GM18519 (cell line): Measurements from ENCODE around the gene NDUFS2.

Experiments used
- ATAC-seq: cut with Tn5 transposase; IDR thresholded peaks from one replicate; pipeline ENCODE4 v1.9.1; 2021; ENCODE audit warnings: mild to moderate bottlenecking, moderate library complexity; ENCODE audit not compliant: unreplicated experiment, low FRiP score

The NDUFS2 gene

GRCh38 chr1:161171696-161172095 is 30.5 kb upstream of the NDUFS2 start:
- no peak for ATAC-seq

DNA sequence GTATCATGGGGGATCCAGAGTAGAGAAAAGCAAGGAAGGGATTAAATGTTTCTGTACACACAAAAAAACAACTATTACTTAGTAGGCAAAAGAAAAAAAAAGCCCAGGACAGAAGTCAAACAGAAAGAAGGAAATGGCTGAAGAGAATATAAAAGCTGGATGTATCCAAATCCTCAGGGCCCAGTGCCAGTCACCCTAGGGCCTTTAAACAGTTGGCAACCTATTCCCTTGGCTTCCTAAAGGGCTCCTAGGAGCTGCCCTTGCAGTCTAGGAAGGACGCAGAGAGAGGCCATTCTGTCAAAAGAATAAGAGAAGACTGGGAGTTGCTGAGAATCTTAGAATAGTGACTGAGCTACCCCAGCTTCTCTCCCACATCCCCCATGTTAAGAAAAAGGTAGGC is 29.8 kb upstream of the NDUFS2 start:
- ATAC-seq, result no peak

GRCh38 chr1:161172776-161173376 is 29.3 kb upstream of the NDUFS2 start:
- ATAC-seq, result no peak

- ATAC-seq, result no peak
Measured at GRCh38 chr1:161173711-161174110, 28.5 kb upstream of the NDUFS2 start.

- no peak for ATAC-seq
Measured at GRCh38 chr1:161174911-161175310, 27.3 kb upstream of the NDUFS2 start.

- no peak for ATAC-seq
Measured at GRCh38 chr1:161175771-161176453, 26.3 kb upstream of the NDUFS2 start.

GRCh38 chr1:161176468-161177111 is 25.6 kb upstream of the NDUFS2 start:
- ATAC-seq, result no peak

DNA sequence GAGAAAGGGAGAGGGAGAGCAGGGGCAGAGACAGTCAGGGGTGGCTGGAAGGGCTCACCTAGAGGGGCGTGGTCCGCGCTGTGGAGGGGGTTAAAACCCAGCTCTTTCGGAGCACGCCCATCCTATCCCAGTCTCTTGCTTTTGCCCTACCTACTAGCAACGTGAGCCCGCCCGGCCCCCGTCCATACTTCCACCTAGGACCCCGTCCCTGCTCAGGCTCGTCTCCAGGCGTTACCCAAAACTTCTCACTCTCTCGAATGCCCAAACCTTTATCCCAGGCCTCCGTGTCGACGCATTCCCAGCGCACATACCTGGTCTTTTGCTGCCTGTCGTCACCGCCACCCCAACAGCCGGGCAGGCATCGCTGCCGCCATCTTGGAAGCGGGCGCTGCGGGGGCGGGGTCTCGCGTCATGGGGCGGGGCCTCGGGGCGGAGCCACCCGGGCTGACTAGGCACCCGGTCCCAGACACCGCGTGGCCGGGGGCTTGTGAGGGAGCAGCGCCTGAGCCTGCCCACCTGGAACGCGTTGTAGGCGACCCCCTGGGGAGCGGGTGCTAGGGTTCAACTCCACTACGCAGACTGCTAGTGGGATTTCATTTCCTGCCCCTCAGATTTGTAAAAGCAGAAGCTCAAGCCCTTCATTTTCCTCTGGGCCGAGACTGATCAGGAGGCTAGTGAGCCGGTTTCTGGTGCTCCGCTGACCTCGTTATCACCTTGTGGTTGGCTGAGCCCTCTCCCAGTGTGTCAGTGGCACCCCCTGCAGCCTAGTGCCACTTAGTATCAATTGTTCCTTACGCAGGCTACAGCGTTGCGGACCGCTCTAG is 24.8 kb upstream of the NDUFS2 start, which contains the start of gene B4GALT3:
Gene B4GALT3 (minus strand): TSS at position 396 of the 824 bp plus-strand sequence. CDS start 1,447 bp downstream, outside the sequence.
- ATAC-seq, result peak; percentile 47

GRCh38 chr1:161177936-161178244 is 24.3 kb upstream of the NDUFS2 start:
- ATAC-seq, result no peak

DNA sequence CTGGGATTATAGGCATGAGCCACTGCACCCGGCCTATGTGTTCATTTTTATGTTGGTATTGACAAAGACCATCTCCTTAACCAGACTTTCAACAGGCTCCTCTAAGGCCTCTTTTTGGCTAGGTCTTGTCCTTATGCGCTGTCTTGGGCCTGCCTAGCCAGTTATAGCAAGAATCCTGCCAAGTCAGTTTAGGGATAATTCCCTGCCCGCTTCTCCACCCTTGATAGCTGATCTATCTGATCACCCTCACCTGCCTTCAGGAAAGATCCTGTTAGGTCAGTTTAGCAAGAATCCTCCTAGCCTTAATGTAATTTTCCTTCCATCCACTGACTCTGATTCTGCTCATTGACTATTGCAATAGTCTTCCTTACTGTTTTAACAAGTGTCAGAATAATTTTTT is 22.5 kb upstream of the NDUFS2 start:
- no peak for ATAC-seq

- no peak for ATAC-seq
Measured at GRCh38 chr1:161180639-161181038, 21.5 kb upstream of the NDUFS2 start.

- peak; percentile 32 for ATAC-seq
Measured at GRCh38 chr1:161182214-161182613, 20.0 kb upstream of the NDUFS2 start.

DNA sequence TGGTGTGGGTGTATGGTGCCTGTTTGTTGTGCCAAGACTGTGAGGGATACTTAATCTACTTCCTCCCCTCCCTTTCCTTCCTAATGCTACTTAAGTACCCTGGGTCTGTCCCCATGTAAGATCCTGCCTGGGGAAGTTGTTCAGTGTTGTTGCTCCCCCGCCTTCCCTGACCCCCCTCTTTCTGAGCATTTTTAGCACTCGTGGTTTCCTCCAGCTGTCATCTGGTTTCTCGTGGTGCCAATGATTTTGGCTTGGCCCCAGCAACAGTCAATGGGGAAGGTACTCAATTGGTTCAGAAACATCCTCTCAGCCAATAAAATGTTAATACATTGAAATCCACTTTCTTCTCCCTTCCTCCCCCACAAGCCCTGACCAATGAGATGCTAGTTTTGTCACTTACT is 16.9 kb upstream of the NDUFS2 start:
- peak; percentile 49 for ATAC-seq

- ATAC-seq, result peak; percentile 16
Measured at GRCh38 chr1:161185732-161186311, 16.3 kb upstream of the NDUFS2 start.

GRCh38 chr1:161187311-161187710 is 14.9 kb upstream of the NDUFS2 start:
- ATAC-seq, result no peak

DNA sequence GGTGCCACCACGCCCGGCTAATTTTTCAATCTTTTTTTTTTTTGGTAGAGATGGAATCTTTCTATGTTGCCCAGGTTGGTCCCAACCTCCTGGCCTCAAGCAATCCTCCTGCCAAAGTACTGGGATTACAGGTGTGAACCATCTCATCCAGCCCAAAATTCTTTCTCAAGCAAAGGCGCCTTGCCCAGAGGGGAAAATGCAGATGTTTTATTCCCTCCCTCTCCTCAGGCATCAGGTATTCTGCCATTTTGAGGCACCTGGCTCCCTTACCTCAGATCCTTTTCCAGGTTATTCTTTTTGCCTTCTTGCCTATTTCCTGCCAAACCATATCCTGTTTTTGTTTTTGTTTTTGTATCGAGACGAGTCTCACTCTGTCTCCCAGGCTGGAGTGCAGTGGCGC is 13.8 kb upstream of the NDUFS2 start:
- no peak for ATAC-seq

DNA sequence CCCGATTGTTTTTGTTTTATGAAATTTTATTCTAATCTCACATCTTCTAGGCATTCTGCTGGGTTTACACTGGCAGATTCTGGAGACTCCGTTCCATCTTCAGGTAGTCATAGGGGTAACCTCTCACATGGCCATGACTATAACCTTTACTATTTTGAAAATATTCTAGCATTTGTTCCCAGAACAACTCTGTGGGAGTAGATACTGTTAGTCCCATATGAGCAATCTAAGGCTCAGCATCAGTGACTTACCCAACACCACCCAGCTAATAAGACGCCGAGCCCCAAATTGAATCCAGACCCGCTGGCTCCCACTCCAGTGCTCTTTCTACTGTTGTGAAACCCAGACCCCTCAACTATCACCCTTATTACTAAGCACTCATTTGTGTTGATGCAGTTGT is 13.1 kb upstream of the NDUFS2 start:
- no peak for ATAC-seq

GRCh38 chr1:161190962-161191521 is 11.1 kb upstream of the NDUFS2 start:
- no peak for ATAC-seq

DNA sequence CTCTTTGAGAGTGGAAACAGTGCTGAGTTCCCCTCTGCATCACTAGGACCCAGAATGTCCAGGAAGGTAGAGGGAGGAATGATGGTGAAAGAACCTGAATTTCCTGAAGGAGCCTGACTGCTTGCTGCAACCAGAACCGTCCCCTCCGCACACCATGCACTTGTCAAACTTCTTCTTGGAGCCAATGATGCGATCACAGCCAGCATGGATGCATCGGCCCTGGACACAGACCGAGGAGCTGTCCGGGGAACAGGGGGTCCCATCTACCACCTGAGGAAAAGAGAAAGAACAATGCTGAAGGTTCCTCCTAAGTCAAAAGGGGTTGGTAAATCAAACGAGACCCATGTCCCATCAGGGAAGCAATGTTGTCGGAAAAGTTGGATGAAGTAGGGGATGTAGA is 10.2 kb upstream of the NDUFS2 start:
- no peak for ATAC-seq
